Tibial nerve (tissue), 4 donors: ENCODE results near the gene KPNA3.
"Not testable (repeated sequence)": the region's sequence is repeated elsewhere in the genome, so short reads cannot be mapped to it uniquely, and the experiment has no call there.

ENCODE experiments used
- CTCF ChIP-seq, 5 experiments: fragments of 200-600 bp in 3 of 5; fragments of 450-650 bp in 2 of 5; sonication (generic) in 3 of 5; IDR thresholded peaks; one replicate each; pipeline ENCODE4 v1.5.1; 2016 to 2019; ENCODE audit warnings: antibody characterized with exemption in 5 of 5, mild to moderate bottlenecking in 3 of 5, moderate library complexity in 2 of 5
- EP300 ChIP-seq, 2 donors: sonication (generic); formaldehyde crosslinking; IDR thresholded peaks; one replicate each; pipeline ENCODE4 v1.6.1; 2017; ENCODE audit warnings: antibody characterized with exemption in 2 of 2, mild to moderate bottlenecking in 1 of 2
- POLR2A ChIP-seq, 2 donors: fragments of 450-650 bp; IDR thresholded peaks; one replicate each; pipeline ENCODE4 v1.6.1; 2017; ENCODE audit warnings: antibody characterized with exemption in 2 of 2, mild to moderate bottlenecking in 2 of 2, moderate library complexity in 2 of 2

GRCh38 chr13:49816047-49816446, 23.6 kb upstream of the KPNA3 start:
- TF ChIP-seq EP300, CTCF, POLR2A (IDR thresholded peaks at IDR 0.05): not testable (repeated sequence)
